Mammary microvascular endothelial cell (primary cell): Measurements from ENCODE around the gene ATRX. TPM values are rescaled to one million over a fixed set of nuclear protein-coding genes. Genes with fewer than 3 reads are reported as not detected.

Experiments
- total RNA-seq: library from RNA; depleted of rRNA; stranded (reverse); fragments of >200 nt; gene quantifications from 2 replicates; pipeline ENCODE4 v1.2.3, GENCODE V29; 2015

The ATRX gene, protein sequence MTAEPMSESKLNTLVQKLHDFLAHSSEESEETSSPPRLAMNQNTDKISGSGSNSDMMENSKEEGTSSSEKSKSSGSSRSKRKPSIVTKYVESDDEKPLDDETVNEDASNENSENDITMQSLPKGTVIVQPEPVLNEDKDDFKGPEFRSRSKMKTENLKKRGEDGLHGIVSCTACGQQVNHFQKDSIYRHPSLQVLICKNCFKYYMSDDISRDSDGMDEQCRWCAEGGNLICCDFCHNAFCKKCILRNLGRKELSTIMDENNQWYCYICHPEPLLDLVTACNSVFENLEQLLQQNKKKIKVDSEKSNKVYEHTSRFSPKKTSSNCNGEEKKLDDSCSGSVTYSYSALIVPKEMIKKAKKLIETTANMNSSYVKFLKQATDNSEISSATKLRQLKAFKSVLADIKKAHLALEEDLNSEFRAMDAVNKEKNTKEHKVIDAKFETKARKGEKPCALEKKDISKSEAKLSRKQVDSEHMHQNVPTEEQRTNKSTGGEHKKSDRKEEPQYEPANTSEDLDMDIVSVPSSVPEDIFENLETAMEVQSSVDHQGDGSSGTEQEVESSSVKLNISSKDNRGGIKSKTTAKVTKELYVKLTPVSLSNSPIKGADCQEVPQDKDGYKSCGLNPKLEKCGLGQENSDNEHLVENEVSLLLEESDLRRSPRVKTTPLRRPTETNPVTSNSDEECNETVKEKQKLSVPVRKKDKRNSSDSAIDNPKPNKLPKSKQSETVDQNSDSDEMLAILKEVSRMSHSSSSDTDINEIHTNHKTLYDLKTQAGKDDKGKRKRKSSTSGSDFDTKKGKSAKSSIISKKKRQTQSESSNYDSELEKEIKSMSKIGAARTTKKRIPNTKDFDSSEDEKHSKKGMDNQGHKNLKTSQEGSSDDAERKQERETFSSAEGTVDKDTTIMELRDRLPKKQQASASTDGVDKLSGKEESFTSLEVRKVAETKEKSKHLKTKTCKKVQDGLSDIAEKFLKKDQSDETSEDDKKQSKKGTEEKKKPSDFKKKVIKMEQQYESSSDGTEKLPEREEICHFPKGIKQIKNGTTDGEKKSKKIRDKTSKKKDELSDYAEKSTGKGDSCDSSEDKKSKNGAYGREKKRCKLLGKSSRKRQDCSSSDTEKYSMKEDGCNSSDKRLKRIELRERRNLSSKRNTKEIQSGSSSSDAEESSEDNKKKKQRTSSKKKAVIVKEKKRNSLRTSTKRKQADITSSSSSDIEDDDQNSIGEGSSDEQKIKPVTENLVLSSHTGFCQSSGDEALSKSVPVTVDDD (N-terminal part only)
- total RNA-seq = 35.1 and 44.4 TPM in 2 replicates

GRCh38 chrX:77785486-77786364 lies at the start of gene ATRX:
Gene ATRX, minus strand, starts transcription at chrX:77786216. Its CDS starts 215 bp downstream, at chrX:77786001.

Other genes with a start within 250 kb of the ATRX start
- 61.1 and 76.9 TPM in 2 replicates for gene MAGT1, start 109.2 kb upstream of the ATRX start, total RNA-seq
- 443 and 492 TPM in 2 replicates for gene COX7B, start 113.3 kb upstream of the ATRX start, total RNA-seq
- 3.1 and 3.6 TPM in 2 replicates for gene ATP7A, start 124.5 kb upstream of the ATRX start, total RNA-seq
- gene PGAM4, start 183.4 kb upstream of the ATRX start, total RNA-seq = not detected in 2 replicates